ENCODE results near the gene MAGEA2.
"Not testable (repeated sequence)": the region's sequence is repeated elsewhere in the genome, so short reads cannot be mapped to it uniquely, and the experiment has no call there.

MAGEA2 gene, protein sequence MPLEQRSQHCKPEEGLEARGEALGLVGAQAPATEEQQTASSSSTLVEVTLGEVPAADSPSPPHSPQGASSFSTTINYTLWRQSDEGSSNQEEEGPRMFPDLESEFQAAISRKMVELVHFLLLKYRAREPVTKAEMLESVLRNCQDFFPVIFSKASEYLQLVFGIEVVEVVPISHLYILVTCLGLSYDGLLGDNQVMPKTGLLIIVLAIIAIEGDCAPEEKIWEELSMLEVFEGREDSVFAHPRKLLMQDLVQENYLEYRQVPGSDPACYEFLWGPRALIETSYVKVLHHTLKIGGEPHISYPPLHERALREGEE

DNA sequence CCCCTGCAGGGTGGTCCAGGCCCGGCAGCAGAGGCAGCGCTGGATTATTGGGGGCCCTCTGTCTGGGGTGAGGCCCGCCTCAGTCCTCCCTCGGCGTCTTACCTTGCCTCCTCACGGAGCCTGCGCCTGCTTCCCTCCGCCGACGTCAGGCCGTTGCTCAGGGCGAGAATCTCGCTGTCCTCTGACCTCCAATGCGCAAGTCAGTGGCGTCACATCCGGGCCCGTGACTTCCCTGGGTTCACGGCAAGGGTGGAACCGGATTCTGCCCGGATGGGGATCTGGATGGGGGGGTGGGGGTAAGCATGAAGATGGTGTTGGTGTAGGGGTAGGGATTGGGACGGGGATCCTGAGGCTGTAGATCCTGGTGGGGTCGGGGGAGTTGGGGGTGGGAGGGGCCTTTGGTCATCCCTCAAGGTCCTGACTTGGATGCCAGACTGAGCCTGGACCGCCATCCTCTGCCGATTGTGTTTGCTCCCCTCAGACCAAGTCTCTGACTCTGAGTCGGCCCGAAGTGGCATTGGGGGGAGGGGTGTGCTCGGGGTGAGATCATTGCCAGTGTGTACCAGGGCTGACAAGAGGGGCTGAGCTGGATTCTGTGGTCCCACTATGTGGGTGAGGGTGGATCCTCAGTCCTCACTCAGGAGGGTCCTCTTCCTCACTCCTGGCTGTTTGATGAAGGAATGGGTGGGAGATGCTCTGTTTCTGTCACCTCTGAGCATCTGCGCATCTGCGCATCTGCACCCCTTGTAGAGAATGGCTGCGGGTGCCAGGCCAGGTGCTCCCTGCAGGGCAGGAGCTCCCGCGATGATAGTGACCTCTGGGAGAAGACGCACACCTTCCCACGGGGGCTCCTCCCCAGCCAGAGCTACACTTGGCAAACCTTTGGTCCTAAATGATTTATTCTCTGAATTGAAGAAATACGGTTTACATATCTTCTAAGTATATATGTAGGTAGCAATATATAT is at the start of gene MAGEA2:
Gene MAGEA2, minus strand, starts transcription at position 157 of the 965 bp plus-strand sequence. CDS start 2,479 bp downstream, outside the sequence.
- TF ChIP-seq CTCF (IDR thresholded peaks at IDR 0.05), result not testable (repeated sequence)

- TF ChIP-seq CTCF (IDR thresholded peaks at IDR 0.05), result no peak
Observed at GRCh38 chrX:152798945-152799344, 45.3 kb upstream of the MAGEA2 start.

GRCh38 chrX:152769549-152770289 is 16.1 kb upstream of the MAGEA2 start, which contains the start of gene MAGEA6:
TSS of gene MAGEA6 (minus strand) at chrX:152769689. CDS start at chrX:152767650, 2,039 bp downstream.
- not testable (repeated sequence) for TF ChIP-seq CTCF (IDR thresholded peaks at IDR 0.05)

DNA sequence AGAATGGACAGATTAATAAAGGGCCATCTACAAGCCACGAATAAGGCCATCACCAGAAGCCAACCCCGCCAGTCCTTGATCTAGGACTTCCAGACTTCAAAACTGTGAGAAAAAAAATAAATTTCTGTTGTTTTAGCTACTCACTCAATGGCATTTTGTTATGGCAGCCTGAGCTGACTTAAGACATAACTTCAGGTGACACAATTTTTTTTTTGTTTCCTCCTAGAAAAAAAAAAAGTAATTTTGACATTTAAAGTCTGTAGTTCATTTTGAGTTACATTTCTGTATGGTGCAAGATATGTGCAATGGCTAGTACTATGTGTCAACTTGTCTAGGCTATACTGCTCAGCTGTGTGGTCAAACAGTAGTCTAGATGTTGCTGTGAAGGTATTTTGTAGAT is 5.3 kb upstream of the MAGEA2 start, which contains the start of gene CSAG3:
Gene CSAG3, plus strand, starts transcription at position 301 of the 400 bp plus-strand sequence.
- not testable (repeated sequence) for TF ChIP-seq CTCF (IDR thresholded peaks at IDR 0.05)

- no peak for TF ChIP-seq CTCF (IDR thresholded peaks at IDR 0.05)
Observed at GRCh38 chrX:152738560-152738959, 15.1 kb downstream of the MAGEA2 start.

DNA sequence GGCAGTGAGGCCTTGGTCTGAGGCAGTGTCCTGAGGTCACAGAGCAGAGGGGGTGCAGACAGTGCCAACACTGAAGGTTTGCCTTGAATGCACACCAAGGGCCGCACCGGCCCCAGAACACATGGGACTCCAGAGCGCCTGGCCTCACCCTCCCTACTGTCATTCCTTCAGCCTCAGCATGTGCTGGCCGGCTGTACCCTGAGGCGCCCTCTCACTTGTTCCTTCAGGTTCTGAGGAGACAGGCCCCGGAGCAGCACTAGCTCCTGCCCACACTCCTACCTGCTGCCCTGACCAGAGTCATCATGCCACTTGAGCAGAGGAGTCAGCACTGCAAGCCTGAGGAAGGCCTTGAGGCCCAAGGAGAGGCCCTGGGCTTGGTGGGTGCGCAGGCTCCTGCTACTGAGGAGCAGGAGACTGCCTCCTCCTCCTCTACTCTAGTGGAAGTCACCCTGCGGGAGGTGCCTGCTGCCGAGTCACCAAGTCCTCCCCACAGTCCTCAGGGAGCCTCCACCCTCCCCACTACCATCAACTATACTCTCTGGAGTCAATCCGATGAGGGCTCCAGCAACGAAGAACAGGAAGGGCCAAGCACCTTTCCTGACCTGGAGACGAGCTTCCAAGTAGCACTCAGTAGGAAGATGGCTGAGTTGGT is 17.7 kb downstream of the MAGEA2 start:
- no peak for TF ChIP-seq CTCF (IDR thresholded peaks at IDR 0.05)

Data from LNCAP (cell line).